Measurements from ENCODE around the gene COL27A1. TPM values are rescaled to one million over a fixed set of nuclear protein-coding genes. Genes with fewer than 3 reads are reported as not detected.

Gene COL27A1
- total RNA-seq, 2 experiments from 2014 or later: not detected

DNA sequence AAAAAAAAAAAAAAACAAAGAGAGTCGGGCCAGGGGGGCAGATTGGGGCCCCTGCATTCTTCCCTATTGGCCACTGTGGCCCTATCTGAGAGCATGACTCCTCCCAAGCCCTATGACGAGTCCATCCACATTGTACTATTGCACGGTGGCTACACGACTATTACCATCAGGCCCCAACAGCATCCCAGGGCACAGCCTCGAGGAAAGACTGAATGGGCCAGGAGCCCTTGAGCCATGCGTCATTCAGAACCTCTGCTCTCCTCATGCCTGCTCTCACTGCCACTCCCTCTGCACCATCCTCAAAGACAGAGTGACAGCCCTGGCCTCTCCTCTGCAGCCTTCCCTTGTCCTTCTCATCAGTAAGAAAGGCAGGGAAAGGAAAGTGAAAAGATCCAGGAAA, 147.4 kb downstream of the COL27A1 start:
- Histone ChIP-seq H3K4me1 (ENCODE audit: insufficient read depth, low read length, poor library complexity, severe bottlenecking) (no peaks in the 10 kb centered on the region), H3K4me3 (ENCODE audit: low read depth, low read length, poor library complexity, severe bottlenecking) (no peak overlapping the region), H3K27ac (ENCODE audit: low read depth, low read length, poor library complexity, severe bottlenecking) (no peak overlapping the region), H3K79me2 (ENCODE audit: insufficient read depth, low read depth, low read length) (no peaks in the 10 kb centered on the region), H3K9me2 (ENCODE audit: insufficient read depth, low read length) (no peaks in the 10 kb centered on the region), H3K36me3 (ENCODE audit: insufficient read depth, low read length) (no peaks in the 10 kb centered on the region), H3K9me3 (ENCODE audit: low read length) (no peaks in the 10 kb centered on the region), H4K20me1 (ENCODE audit: insufficient read depth, low read length) (no peaks in the 10 kb centered on the region), H3K4me2 (ENCODE audit: low read length) (no peak overlapping the region), H2AFZ (ENCODE audit: low read length) (no peak overlapping the region)
- intact Hi-C loops (cut with micrococcal nuclease; ENCODE audit: unreplicated experiment): no loop called here
- no TSS peak for BruUV-seq (replicated peaks)
- DNase-seq (ENCODE audit: low spot score): no peak
- ChIA-PET CTCF (ENCODE audit: unreplicated experiment) (no interaction called here), POLR2A (no interaction called here)
- no peak for TF ChIP-seq EZH2phosphoT487 (IDR thresholded peaks at IDR 0.05; ENCODE audit: borderline replicate concordance, low read depth, low read length)
- TF ChIP-seq, protein P1, sequence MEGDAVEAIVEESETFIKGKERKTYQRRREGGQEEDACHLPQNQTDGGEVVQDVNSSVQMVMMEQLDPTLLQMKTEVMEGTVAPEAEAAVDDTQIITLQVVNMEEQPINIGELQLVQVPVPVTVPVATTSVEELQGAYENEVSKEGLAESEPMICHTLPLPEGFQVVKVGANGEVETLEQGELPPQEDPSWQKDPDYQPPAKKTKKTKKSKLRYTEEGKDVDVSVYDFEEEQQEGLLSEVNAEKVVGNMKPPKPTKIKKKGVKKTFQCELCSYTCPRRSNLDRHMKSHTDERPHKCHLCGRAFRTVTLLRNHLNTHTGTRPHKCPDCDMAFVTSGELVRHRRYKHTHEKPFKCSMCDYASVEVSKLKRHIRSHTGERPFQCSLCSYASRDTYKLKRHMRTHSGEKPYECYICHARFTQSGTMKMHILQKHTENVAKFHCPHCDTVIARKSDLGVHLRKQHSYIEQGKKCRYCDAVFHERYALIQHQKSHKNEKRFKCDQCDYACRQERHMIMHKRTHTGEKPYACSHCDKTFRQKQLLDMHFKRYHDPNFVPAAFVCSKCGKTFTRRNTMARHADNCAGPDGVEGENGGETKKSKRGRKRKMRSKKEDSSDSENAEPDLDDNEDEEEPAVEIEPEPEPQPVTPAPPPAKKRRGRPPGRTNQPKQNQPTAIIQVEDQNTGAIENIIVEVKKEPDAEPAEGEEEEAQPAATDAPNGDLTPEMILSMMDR (conservative IDR thresholded peaks at IDR 0.05; ENCODE audit: low read length): no peak

DNA sequence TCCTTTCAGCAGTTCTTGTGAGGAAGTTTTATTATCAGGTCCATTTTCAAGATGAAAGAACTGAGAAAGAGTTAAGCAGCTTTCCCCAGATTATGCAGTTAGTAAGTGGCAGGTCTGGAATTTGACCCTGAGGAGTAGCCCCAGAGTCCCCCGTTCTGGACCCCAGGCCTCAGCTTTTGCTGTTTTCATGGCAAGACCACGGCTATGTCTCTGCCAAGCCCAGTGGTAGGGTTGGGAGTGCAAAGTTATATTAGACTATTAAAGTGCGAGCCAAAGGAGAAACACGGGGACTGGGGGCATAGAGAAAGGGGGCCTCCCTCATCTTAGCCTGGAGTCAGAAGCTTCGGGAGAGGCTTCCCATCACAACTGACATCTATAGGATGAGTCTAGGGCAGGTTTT, 148.2 kb downstream of the COL27A1 start:
- ChIA-PET POLR2A (no interaction called here), CTCF (ENCODE audit: unreplicated experiment) (no interaction called here)
- H3K9me3 ChIP-seq (ENCODE audit: low read length): no peaks in the 10 kb centered on the region
- no peak overlapping the region for H2AFZ ChIP-seq (ENCODE audit: low read length)
- TF ChIP-seq, protein P1 (conservative IDR thresholded peaks at IDR 0.05; ENCODE audit: low read length): no peak
- no peak for TF ChIP-seq EZH2phosphoT487 (IDR thresholded peaks at IDR 0.05; ENCODE audit: borderline replicate concordance, low read depth, low read length)
- no peaks in the 10 kb centered on the region for H3K79me2 ChIP-seq (ENCODE audit: insufficient read depth, low read depth, low read length)
- H3K4me1 ChIP-seq (ENCODE audit: insufficient read depth, low read length, poor library complexity, severe bottlenecking): no peaks in the 10 kb centered on the region
- intact Hi-C loops (cut with micrococcal nuclease; ENCODE audit: unreplicated experiment): no loop called here
- no peak for DNase-seq (ENCODE audit: low spot score)
- H3K4me3 ChIP-seq (ENCODE audit: low read depth, low read length, poor library complexity, severe bottlenecking): no peak overlapping the region
- no peaks in the 10 kb centered on the region for H3K36me3 ChIP-seq (ENCODE audit: insufficient read depth, low read length)
- H4K20me1 ChIP-seq (ENCODE audit: insufficient read depth, low read length): no peaks in the 10 kb centered on the region
- H3K4me2 ChIP-seq (ENCODE audit: low read length): no peak overlapping the region
- no TSS peak for BruUV-seq (replicated peaks)
- H3K9me2 ChIP-seq (ENCODE audit: insufficient read depth, low read length): no peaks in the 10 kb centered on the region
- H3K27ac ChIP-seq (ENCODE audit: low read depth, low read length, poor library complexity, severe bottlenecking): no peak overlapping the region

DNA sequence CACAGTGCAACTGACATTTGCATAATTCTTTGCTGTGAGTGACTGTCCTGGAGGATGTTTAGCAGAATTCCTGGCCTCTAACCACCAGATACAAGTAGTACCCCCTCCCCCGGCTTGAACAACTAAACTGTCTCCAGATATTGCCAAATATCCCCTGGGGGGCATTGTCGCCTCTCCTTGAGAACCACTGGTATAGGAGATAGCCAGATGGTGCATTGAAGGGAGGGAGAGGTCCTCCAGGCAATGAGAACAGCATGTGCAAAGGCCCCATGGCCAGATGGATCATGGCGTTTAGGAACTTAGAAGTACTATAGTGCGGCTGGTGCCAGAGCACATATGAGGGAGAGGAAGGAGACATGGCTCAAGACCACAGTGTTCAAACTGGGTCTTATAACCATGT, 148.6 kb downstream of the COL27A1 start:
- no peaks in the 10 kb centered on the region for H4K20me1 ChIP-seq (ENCODE audit: insufficient read depth, low read length)
- no peak for DNase-seq (ENCODE audit: low spot score)
- H3K4me2 ChIP-seq (ENCODE audit: low read length): no peak overlapping the region
- ChIA-PET POLR2A (no interaction called here), CTCF (ENCODE audit: unreplicated experiment) (no interaction called here)
- TF ChIP-seq, protein P1 (conservative IDR thresholded peaks at IDR 0.05; ENCODE audit: low read length): no peak
- TF ChIP-seq EZH2phosphoT487 (IDR thresholded peaks at IDR 0.05; ENCODE audit: borderline replicate concordance, low read depth, low read length): no peak
- no peaks in the 10 kb centered on the region for H3K9me2 ChIP-seq (ENCODE audit: insufficient read depth, low read length)
- H3K79me2 ChIP-seq (ENCODE audit: insufficient read depth, low read depth, low read length): no peaks in the 10 kb centered on the region
- intact Hi-C loops (cut with micrococcal nuclease; ENCODE audit: unreplicated experiment): no loop called here
- no TSS peak for BruUV-seq (replicated peaks)
- no peaks in the 10 kb centered on the region for H3K4me1 ChIP-seq (ENCODE audit: insufficient read depth, low read length, poor library complexity, severe bottlenecking)
- H3K27ac ChIP-seq (ENCODE audit: low read depth, low read length, poor library complexity, severe bottlenecking): no peak overlapping the region
- H3K9me3 ChIP-seq (ENCODE audit: low read length): no peaks in the 10 kb centered on the region
- H3K36me3 ChIP-seq (ENCODE audit: insufficient read depth, low read length): no peaks in the 10 kb centered on the region
- no peak overlapping the region for H2AFZ ChIP-seq (ENCODE audit: low read length)
- H3K4me3 ChIP-seq (ENCODE audit: low read depth, low read length, poor library complexity, severe bottlenecking): no peak overlapping the region
